A673 (cell line): Measurements from ENCODE around the gene FEN1.

Experiments used
- EZH2 ChIP-seq: fragments of 200-600 bp; sonication (generic); IDR thresholded peaks from 2 replicates; pipeline ENCODE4 v1.6.1; 2017; ENCODE audit warnings: borderline replicate concordance, low read depth, mild to moderate bottlenecking, mixed read lengths, antibody characterized with exemption, low read length; ENCODE audit not compliant: poor library complexity, severe bottlenecking
- TF ChIP-seq, protein P1 (sequence below): fragments of 300-800, 200-600 bp; sonication (generic); conservative IDR thresholded peaks from 2 replicates; pipeline ENCODE4 v1.5.1; 2017; ENCODE audit warnings: low read depth, mild to moderate bottlenecking, antibody characterized with exemption, low read length, moderate library complexity, mixed read lengths

DNA sequence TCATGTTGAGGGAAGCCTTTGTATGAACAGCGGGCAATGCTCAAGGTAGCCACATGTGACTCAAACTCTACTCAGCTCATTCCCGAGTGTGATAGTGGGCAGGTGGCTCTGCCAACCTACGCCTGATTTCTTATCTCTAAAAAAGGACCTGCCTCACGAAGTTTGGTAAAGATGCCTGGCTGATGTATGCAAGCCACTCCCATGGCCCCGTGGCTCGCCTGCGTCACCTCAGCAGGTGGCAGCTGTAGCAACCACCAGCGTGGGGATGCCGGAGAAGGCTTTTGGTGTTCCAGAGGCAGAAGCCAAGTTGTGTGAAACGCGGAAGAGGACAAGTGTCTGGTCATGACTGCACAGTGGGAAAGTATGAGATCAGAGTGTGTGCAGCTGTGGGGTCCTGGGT is 40.8 kb downstream of the FEN1 start:
- TF ChIP-seq, protein P1, sequence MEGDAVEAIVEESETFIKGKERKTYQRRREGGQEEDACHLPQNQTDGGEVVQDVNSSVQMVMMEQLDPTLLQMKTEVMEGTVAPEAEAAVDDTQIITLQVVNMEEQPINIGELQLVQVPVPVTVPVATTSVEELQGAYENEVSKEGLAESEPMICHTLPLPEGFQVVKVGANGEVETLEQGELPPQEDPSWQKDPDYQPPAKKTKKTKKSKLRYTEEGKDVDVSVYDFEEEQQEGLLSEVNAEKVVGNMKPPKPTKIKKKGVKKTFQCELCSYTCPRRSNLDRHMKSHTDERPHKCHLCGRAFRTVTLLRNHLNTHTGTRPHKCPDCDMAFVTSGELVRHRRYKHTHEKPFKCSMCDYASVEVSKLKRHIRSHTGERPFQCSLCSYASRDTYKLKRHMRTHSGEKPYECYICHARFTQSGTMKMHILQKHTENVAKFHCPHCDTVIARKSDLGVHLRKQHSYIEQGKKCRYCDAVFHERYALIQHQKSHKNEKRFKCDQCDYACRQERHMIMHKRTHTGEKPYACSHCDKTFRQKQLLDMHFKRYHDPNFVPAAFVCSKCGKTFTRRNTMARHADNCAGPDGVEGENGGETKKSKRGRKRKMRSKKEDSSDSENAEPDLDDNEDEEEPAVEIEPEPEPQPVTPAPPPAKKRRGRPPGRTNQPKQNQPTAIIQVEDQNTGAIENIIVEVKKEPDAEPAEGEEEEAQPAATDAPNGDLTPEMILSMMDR: no peak
- TF ChIP-seq EZH2: no peak
